ENCODE data around the gene IRF4. TPM values are rescaled to one million over a fixed set of nuclear protein-coding genes. Genes with fewer than 3 reads are reported as not detected.

Gene IRF4
- total RNA-seq, 1 experiment from 2014 or later, result 0.15 TPM

- no peaks in the 10 kb centered on the region for H3K9me2 ChIP-seq (replicated peaks; ENCODE audit: low read length)
- intact Hi-C loops (cut with micrococcal nuclease), result no loop called here
- BruUV-seq (replicated peaks), result no TSS peak
- no peak overlapping the region for H3K27ac ChIP-seq (ENCODE audit: low read length)
- no peak overlapping the region for H3K4me3 ChIP-seq (ENCODE audit: low read length)
- no peaks in the 10 kb centered on the region for H4K20me1 ChIP-seq (ENCODE audit: low read length)
- no peak for DNase-seq
- no peak overlapping the region for H3K9ac ChIP-seq (ENCODE audit: low read length)
- H3K79me2 ChIP-seq (ENCODE audit: low read length), result no peaks in the 10 kb centered on the region
- H3K4me1 ChIP-seq (ENCODE audit: insufficient read depth, low read length), result no peaks in the 10 kb centered on the region; the same call in 1 of the 2 replicates
- ATAC-seq, result no peak
- POLR2A ChIA-PET (ENCODE audit: unreplicated experiment), result no interaction called here
- H3K27me3 ChIP-seq (ENCODE audit: low read length), result 0 out of 2 replicates have a peak, but pooled peaks cover 1% of the 10 kb centered on the region
- no peaks in the 10 kb centered on the region for H3K36me3 ChIP-seq (ENCODE audit: low read depth, low read length)
- H3K4me2 ChIP-seq (ENCODE audit: low read length), result no peak overlapping the region
- H3K9me3 ChIP-seq (ENCODE audit: low read length), result no peaks in the 10 kb centered on the region
- no peak overlapping the region for H2AFZ ChIP-seq (ENCODE audit: low read length)
- CTCF ChIA-PET, result no interaction called here
- H3F3A ChIP-seq (ENCODE audit: low read length, unreplicated experiment), result no peaks in the 10 kb centered on the region
- no peak for TF ChIP-seq EZH2phosphoT487 (IDR thresholded peaks at IDR 0.05; ENCODE audit: borderline replicate concordance, low read length)
- no peak for TF ChIP-seq CTCF (conservative IDR thresholded peaks at IDR 0.05; ENCODE audit: low read depth, low read length)
- TF ChIP-seq EZH2 (IDR thresholded peaks at IDR 0.05; ENCODE audit: low read length, unreplicated experiment), result no peak
Observed at GRCh38 chr6:449057-449430, 57.5 kb downstream of the IRF4 start.

- no peak overlapping the region for H3K27ac ChIP-seq (ENCODE audit: low read length)
- H3K9me2 ChIP-seq (replicated peaks; ENCODE audit: low read length), result no peaks in the 10 kb centered on the region
- ChIA-PET CTCF (no interaction called here), POLR2A (ENCODE audit: unreplicated experiment) (no interaction called here)
- no peak overlapping the region for H3K4me3 ChIP-seq (ENCODE audit: low read length)
- ATAC-seq, result no peak
- H3K4me1 ChIP-seq (ENCODE audit: insufficient read depth, low read length), result peaks cover 4% of the 10 kb centered on the region; the same call in 1 of the 2 replicates
- no peaks in the 10 kb centered on the region for H3F3A ChIP-seq (ENCODE audit: low read length, unreplicated experiment)
- no TSS peak for BruUV-seq (replicated peaks)
- no peaks in the 10 kb centered on the region for H3K36me3 ChIP-seq (ENCODE audit: low read depth, low read length)
- no peak overlapping the region for H3K4me2 ChIP-seq (ENCODE audit: low read length)
- H2AFZ ChIP-seq (ENCODE audit: low read length), result no peak overlapping the region
- H3K79me2 ChIP-seq (ENCODE audit: low read length), result no peaks in the 10 kb centered on the region
- no peaks in the 10 kb centered on the region for H3K9me3 ChIP-seq (ENCODE audit: low read length)
- no peak overlapping the region for H3K9ac ChIP-seq (ENCODE audit: low read length)
- 0 out of 2 replicates have a peak, but pooled peaks cover 5% of the 10 kb centered on the region for H3K27me3 ChIP-seq (ENCODE audit: low read length)
- no peak for DNase-seq
- H4K20me1 ChIP-seq (ENCODE audit: low read length), result no peaks in the 10 kb centered on the region
- TF ChIP-seq EZH2phosphoT487 (IDR thresholded peaks at IDR 0.05; ENCODE audit: borderline replicate concordance, low read length), result no peak
- no peak for TF ChIP-seq EZH2 (IDR thresholded peaks at IDR 0.05; ENCODE audit: low read length, unreplicated experiment)
- TF ChIP-seq CTCF (conservative IDR thresholded peaks at IDR 0.05; ENCODE audit: low read depth, low read length), result no peak
- intact Hi-C loops (cut with micrococcal nuclease), result no loop called here
Observed at GRCh38 chr6:449486-450419, 58.2 kb downstream of the IRF4 start.

GRCh38 chr6:451336-451735, 59.8 kb downstream of the IRF4 start:
- TF ChIP-seq EZH2phosphoT487 (IDR thresholded peaks at IDR 0.05; ENCODE audit: borderline replicate concordance, low read length) (no peak), CTCF (conservative IDR thresholded peaks at IDR 0.05; ENCODE audit: low read depth, low read length) (no peak), EZH2 (IDR thresholded peaks at IDR 0.05; ENCODE audit: low read length, unreplicated experiment) (no peak)
- ChIA-PET POLR2A (ENCODE audit: unreplicated experiment) (no interaction called here), CTCF (no interaction called here)
- Histone ChIP-seq H3K4me2 (ENCODE audit: low read length) (no peak overlapping the region), H3K9me2 (replicated peaks; ENCODE audit: low read length) (no peaks in the 10 kb centered on the region), H3K27me3 (ENCODE audit: low read length) (0 out of 2 replicates have a peak, but pooled peaks cover 5% of the 10 kb centered on the region), H4K20me1 (ENCODE audit: low read length) (no peaks in the 10 kb centered on the region), H2AFZ (ENCODE audit: low read length) (no peak overlapping the region), H3K36me3 (ENCODE audit: low read depth, low read length) (no peaks in the 10 kb centered on the region), H3K27ac (ENCODE audit: low read length) (no peak overlapping the region), H3K9ac (ENCODE audit: low read length) (no peak overlapping the region), H3F3A (ENCODE audit: low read length, unreplicated experiment) (no peaks in the 10 kb centered on the region), H3K79me2 (ENCODE audit: low read length) (no peaks in the 10 kb centered on the region), H3K4me1 (ENCODE audit: insufficient read depth, low read length) (peaks cover 6% of the 10 kb centered on the region; the same call in 1 of the 2 replicates), H3K4me3 (ENCODE audit: low read length) (no peak overlapping the region), H3K9me3 (ENCODE audit: low read length) (no peaks in the 10 kb centered on the region)
- BruUV-seq (replicated peaks), result no TSS peak
- intact Hi-C loops (cut with micrococcal nuclease), result no loop called here
- DNase-seq (no peak), ATAC-seq (no peak)
